22Rv1 (cell line): Measurements from ENCODE around the gene PHTF2.
A peak's percentile ranks its signal among the peaks of the same experiment; 100 is the strongest.

Source experiments
- H3K27ac ChIP-seq: fragments of 450-650 bp; 2 replicates; pipeline ENCODE4 v1.5.1; 2017
- CTCF ChIP-seq: fragments of 450-650 bp; IDR thresholded peaks from 2 replicates; pipeline ENCODE4 v1.5.1; 2017; ENCODE audit warnings: mild to moderate bottlenecking
- ZFX ChIP-seq: fragments of 450-650 bp; IDR thresholded peaks from 2 replicates; pipeline ENCODE4 v1.6.1; 2017; ENCODE audit warnings: antibody characterized with exemption, borderline replicate concordance

The PHTF2 gene

GRCh38 chr7:77796109-77796508 is 2.5 kb upstream of the PHTF2 start:
- TF ChIP-seq ZFX (no peak), CTCF (no peak)
- no peak overlapping the region for H3K27ac ChIP-seq

GRCh38 chr7:77796960-77797359 is 1.6 kb upstream of the PHTF2 start:
- TF ChIP-seq ZFX (no peak), CTCF (no peak)

GRCh38 chr7:77797734-77798393 is 709 bp upstream of the PHTF2 start:
- TF ChIP-seq CTCF, result no peak
- no peak for TF ChIP-seq ZFX
- H3K27ac ChIP-seq, result peak overlapping the region; percentile 86

More at GRCh38 chr7:77796960-77797359, 1.6 kb upstream of the PHTF2 start:
- peak overlapping the region; percentile 86; the same call in 1 of the 2 replicates for H3K27ac ChIP-seq

- peak overlapping the region; percentile 86 for H3K27ac ChIP-seq
- peak; percentile 69 for TF ChIP-seq CTCF
- TF ChIP-seq ZFX, result no peak
Observed at GRCh38 chr7:77799078-77799964, 748 bp downstream of the PHTF2 start.

GRCh38 chr7:77800158-77800557 is 1.6 kb downstream of the PHTF2 start:
- H3K27ac ChIP-seq, result no peak overlapping the region
- TF ChIP-seq CTCF, result no peak
- no peak for TF ChIP-seq ZFX

- H3K27ac ChIP-seq, result no peak overlapping the region
- TF ChIP-seq ZFX (no peak), CTCF (no peak)
Observed at GRCh38 chr7:77800730-77801129, 2.2 kb downstream of the PHTF2 start.
